ENCODE results near the gene ZGPAT. TPM values are rescaled to one million over a fixed set of nuclear protein-coding genes. Genes with fewer than 3 reads are reported as not detected.

The ZGPAT gene
- total RNA-seq, 1 donor from 2014 or later: 25.5 TPM

DNA sequence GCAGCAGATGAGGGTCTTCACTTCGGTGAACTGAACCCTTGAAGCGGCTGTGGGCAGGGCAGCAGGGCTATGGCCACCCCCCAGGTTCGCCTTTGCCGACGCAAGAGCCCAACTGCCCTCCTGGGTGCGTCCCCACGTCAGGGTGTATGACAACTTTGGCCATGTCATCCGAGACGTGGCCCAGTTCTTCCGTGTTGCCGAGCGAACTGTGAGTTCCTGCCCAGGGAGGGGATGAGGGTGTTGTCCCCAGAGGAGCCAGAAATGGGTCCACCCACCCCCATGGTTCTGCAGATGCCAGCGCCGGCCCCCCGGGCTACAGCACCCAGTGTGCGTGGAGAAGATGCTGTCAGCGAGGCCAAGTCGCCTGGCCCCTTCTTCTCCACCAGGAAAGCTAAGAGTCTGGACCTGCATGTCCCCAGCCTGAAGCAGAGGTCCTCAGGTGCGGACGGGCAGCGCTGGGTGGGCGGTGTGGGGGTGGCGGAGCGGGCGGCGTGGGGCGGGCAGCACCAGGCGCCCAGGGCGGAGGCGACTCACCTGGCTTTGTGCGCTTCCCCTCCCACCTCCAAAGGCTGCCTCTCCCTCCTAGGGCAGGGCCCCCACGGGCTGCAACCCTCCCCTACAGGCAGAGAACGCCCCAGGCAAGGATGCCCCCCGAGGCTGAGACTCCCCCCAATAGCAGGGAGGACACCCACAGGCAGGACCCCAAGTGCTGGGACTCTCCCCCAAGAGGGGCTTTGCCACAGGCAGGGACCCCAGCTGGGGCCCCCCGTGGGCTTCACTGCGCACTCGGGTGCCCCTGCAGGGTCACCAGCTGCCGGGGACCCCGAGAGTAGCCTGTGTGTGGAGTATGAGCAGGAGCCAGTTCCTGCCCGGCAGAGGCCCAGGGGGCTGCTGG is 17.6 kb upstream of the ZGPAT start:
- FAIRE-seq: no peak
- no peak for DNase-seq (ENCODE audit: low read depth)
- TF ChIP-seq, protein P1, sequence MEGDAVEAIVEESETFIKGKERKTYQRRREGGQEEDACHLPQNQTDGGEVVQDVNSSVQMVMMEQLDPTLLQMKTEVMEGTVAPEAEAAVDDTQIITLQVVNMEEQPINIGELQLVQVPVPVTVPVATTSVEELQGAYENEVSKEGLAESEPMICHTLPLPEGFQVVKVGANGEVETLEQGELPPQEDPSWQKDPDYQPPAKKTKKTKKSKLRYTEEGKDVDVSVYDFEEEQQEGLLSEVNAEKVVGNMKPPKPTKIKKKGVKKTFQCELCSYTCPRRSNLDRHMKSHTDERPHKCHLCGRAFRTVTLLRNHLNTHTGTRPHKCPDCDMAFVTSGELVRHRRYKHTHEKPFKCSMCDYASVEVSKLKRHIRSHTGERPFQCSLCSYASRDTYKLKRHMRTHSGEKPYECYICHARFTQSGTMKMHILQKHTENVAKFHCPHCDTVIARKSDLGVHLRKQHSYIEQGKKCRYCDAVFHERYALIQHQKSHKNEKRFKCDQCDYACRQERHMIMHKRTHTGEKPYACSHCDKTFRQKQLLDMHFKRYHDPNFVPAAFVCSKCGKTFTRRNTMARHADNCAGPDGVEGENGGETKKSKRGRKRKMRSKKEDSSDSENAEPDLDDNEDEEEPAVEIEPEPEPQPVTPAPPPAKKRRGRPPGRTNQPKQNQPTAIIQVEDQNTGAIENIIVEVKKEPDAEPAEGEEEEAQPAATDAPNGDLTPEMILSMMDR (IDR thresholded peaks at IDR 0.05; ENCODE audit: insufficient read depth, low read length, severe bottlenecking): no peak
- Histone ChIP-seq H3K36me3 (ENCODE audit: control insufficient read depth, insufficient read depth, low read length) (peaks cover 4% of the 10 kb centered on the region), H3K27me3 (ENCODE audit: control insufficient read depth, insufficient read depth, low read length) (no peaks in the 10 kb centered on the region), H3K4me3 (ENCODE audit: low read depth, low read length) (no peak overlapping the region)

DNA sequence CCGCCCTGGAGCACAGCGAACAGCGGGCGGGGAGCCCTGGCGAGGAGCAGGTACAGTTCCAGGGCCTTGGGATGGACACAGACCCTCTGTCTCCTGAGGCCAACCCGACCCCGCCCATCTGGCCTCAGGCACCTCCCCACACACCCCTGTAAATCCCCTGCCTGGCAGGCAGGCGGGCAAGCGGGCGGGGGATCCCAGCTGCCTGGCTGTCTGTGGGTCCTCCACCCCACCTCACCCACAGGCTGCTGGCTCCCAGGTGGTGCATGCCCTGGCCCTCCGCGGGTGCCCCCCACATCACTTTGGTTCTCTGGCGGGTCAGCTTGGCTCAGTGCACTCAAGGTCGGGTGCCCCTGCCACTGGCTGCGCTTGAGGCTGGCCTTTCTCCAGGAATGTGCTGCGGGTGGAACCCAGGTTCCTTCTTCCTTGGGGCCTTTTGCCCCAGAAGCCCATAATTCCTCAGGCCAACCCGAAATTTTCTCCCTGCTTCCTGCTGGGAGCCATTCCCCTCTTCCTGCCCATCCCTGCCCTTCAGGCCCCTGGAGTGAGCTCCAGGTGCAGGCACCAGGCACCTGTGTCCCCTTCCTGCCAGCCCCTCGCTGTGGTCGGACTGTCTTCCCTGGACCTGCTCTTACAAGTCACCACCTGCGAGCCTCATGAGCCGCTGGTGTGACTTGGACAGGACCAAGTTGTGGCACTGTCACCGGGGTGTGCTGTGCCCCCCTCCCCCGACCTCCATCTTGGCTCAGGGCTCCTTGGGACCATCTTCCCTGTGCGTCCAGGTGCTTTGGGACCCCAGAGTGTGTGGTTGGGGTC is 16.7 kb upstream of the ZGPAT start:
- Histone ChIP-seq H3K36me3 (ENCODE audit: control insufficient read depth, insufficient read depth, low read length) (peaks cover 4% of the 10 kb centered on the region), H3K4me3 (ENCODE audit: low read depth, low read length) (no peak overlapping the region), H3K27me3 (ENCODE audit: control insufficient read depth, insufficient read depth, low read length) (no peaks in the 10 kb centered on the region)
- DNase-seq (ENCODE audit: low read depth) (no peak), FAIRE-seq (no peak)
- TF ChIP-seq, protein P1 (IDR thresholded peaks at IDR 0.05; ENCODE audit: insufficient read depth, low read length, severe bottlenecking): no peak

DNA sequence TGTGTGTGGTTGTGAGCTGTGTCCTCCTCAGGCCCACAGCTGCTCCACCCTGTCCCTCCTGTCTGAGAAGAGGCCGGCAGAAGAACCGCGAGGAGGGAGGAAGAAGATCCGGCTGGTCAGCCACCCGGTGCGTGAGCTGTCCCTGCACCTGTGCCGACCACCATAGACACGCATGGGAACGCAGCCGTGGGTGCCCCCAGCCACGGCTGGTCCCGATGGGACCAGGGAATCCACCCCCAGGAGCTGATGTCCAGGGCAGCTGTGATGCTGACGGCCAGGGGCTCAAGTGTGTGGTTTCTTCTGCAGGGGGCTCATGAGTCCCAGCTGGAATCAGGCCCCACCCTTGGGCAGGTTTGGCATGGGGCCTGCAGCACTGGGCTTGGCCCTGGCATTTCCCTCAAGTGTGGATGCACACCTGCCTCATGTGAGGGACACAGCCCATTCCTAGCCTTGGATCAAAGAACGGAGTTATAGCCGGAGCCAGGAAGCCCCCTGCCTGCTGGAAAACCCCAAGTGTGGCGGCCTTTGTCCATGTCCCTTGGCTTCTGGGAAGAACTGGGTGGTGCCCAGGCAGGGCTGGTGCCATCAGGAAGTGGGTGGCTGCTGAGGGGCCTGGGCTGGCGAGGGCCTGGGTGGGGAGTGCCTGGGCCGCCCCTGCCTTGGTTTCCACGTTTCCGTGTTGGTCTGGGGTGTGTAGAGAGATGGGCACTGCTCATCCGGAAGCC is 16.0 kb upstream of the ZGPAT start:
- TF ChIP-seq, protein P1 (IDR thresholded peaks at IDR 0.05; ENCODE audit: insufficient read depth, low read length, severe bottlenecking): no peak
- no peaks in the 10 kb centered on the region for H3K27me3 ChIP-seq (ENCODE audit: control insufficient read depth, insufficient read depth, low read length)
- FAIRE-seq: no peak
- H3K36me3 ChIP-seq (ENCODE audit: control insufficient read depth, insufficient read depth, low read length): peaks cover 4% of the 10 kb centered on the region
- DNase-seq (ENCODE audit: low read depth): no peak
- H3K4me3 ChIP-seq (ENCODE audit: low read depth, low read length): no peak overlapping the region

DNA sequence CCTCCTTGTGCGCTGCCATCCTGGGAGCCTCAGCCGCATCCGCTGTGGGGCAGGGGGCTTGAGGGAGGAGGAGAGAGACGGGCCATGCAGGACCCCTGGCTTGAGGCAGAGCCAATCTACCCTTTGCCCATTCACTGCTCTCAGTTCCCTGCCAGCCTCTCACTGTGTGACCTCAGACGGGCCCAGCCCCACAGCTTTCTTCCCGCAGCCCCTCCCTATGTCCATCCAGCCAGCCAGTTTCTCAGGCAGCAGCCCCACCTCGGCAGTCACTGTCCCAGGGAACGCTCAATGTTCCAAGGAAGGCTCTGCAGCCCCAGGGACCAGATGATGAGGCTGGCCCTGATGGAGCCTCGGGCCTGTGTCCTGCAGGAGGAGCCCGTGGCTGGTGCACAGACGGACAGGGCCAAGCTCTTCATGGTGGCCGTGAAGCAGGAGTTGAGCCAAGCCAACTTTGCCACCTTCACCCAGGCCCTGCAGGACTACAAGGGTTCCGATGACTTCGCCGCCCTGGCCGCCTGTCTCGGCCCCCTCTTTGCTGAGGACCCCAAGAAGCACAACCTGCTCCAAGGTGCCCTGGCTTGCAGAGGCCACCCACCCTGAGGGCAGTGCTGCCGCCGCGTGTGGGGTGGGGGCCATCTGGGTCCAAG is 15.3 kb upstream of the ZGPAT start:
- TF ChIP-seq, protein P1 (IDR thresholded peaks at IDR 0.05; ENCODE audit: insufficient read depth, low read length, severe bottlenecking): no peak
- H3K36me3 ChIP-seq (ENCODE audit: control insufficient read depth, insufficient read depth, low read length): peaks cover 4% of the 10 kb centered on the region
- H3K4me3 ChIP-seq (ENCODE audit: low read depth, low read length): no peak overlapping the region
- no peak for DNase-seq (ENCODE audit: low read depth)
- no peak for FAIRE-seq
- no peaks in the 10 kb centered on the region for H3K27me3 ChIP-seq (ENCODE audit: control insufficient read depth, insufficient read depth, low read length)

DNA sequence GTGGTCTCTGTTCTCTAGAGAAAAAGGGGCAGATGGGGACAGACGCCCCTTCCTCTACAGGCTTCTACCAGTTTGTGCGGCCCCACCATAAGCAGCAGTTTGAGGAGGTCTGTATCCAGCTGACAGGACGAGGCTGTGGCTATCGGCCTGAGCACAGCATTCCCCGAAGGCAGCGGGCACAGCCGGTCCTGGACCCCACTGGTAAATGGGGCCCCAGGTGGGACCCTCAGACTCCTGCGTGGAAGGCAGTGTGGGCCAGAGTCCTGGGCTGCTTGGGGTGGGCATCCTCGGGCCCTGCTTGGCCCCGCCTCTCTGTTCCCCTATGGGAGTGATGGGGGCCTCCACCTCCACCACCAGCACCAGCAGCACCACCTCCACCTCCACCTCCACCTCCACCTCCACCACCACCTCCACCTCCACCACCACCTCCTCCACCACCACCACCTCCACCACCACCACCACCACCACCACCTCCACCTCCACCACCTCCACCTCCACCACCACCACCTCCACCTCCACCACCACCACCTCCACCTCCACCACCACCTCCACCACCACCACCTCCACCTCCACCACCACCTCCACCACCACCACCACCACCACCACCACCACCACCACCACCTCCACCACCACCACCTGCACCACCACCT is 14.6 kb upstream of the ZGPAT start:
- FAIRE-seq: no peak
- H3K36me3 ChIP-seq (ENCODE audit: control insufficient read depth, insufficient read depth, low read length): peaks cover 4% of the 10 kb centered on the region
- no peak for DNase-seq (ENCODE audit: low read depth)
- no peak overlapping the region for H3K4me3 ChIP-seq (ENCODE audit: low read depth, low read length)
- TF ChIP-seq, protein P1 (IDR thresholded peaks at IDR 0.05; ENCODE audit: insufficient read depth, low read length, severe bottlenecking): no peak
- no peaks in the 10 kb centered on the region for H3K27me3 ChIP-seq (ENCODE audit: control insufficient read depth, insufficient read depth, low read length)
